ENCODE results near the gene LRBA. TPM values are rescaled to one million over a fixed set of nuclear protein-coding genes. Genes with fewer than 3 reads are reported as not detected.

LRBA gene
- total and polyA plus RNA-seq, 9 of the 15 experiments (the other 6 are each of a cell fraction or from before 2014, with no cell fraction given) = 24.2 to 88.7 (median 59.7) TPM

- TF ChIP-seq, protein P1, sequence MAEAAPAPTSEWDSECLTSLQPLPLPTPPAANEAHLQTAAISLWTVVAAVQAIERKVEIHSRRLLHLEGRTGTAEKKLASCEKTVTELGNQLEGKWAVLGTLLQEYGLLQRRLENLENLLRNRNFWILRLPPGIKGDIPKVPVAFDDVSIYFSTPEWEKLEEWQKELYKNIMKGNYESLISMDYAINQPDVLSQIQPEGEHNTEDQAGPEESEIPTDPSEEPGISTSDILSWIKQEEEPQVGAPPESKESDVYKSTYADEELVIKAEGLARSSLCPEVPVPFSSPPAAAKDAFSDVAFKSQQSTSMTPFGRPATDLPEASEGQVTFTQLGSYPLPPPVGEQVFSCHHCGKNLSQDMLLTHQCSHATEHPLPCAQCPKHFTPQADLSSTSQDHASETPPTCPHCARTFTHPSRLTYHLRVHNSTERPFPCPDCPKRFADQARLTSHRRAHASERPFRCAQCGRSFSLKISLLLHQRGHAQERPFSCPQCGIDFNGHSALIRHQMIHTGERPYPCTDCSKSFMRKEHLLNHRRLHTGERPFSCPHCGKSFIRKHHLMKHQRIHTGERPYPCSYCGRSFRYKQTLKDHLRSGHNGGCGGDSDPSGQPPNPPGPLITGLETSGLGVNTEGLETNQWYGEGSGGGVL (CRISPR knock-in tag; IDR thresholded peaks at IDR 0.05) = no peak
- TF ChIP-seq FOXK1 (CRISPR knock-in tag; IDR thresholded peaks at IDR 0.05; ENCODE audit: borderline replicate concordance) = no peak
Measured at GRCh38 chr4:150250293-150250997, 764.6 kb downstream of the LRBA start (continued).

GRCh38 chr4:150248181-150248580 lies 766.9 kb downstream of the LRBA start:
- no peak for FAIRE-seq
- Histone ChIP-seq H3K9me3 (replicated peaks; ENCODE audit: control insufficient read depth, insufficient read depth, low read depth, low read length) (no peaks in the 10 kb centered on the region), H3K4me3 (no peak overlapping the region), H3K27me3 (ENCODE audit: control insufficient read depth in 2 of 2, insufficient read depth in 2 of 2, low read length in 2 of 2) (no peaks in the 10 kb centered on the region), H3K4me2 (ENCODE audit: insufficient read depth, low read length) (no peak overlapping the region), H4K20me1 (replicated peaks; ENCODE audit: control insufficient read depth, insufficient read depth, low read length) (no peaks in the 10 kb centered on the region), H3K9ac (ENCODE audit: insufficient read depth in 1 of 2, low read depth in 2 of 2, low read length in 2 of 2) (0 out of 4 replicates have a peak overlapping the region, but pooled peaks of 1 of the 2 experiments have one; percentile 36), H3K36me3 (ENCODE audit: control insufficient read depth, insufficient read depth, low read length) (no peaks in the 10 kb centered on the region), H3K79me2 (ENCODE audit: control insufficient read depth, insufficient read depth, low read length) (no peaks in the 10 kb centered on the region), H3K27ac (ENCODE audit: extremely low read depth, low read depth, low read length) (no peak overlapping the region), H3K4me1 (replicated peaks in 1 of 2; ENCODE audit: control insufficient read depth in 2 of 2, insufficient read depth in 2 of 2, low read length in 2 of 2) (no peaks in the 10 kb centered on the region; a peak in 1 of 5 replicates), H3K9me1 (ENCODE audit: control insufficient read depth, insufficient read depth, low read length) (no peaks in the 10 kb centered on the region), H2AFZ (ENCODE audit: low read depth, low read length) (no peak overlapping the region)
- ChIA-PET CTCF (ENCODE audit: low intra/inter-chr PET ratio) (interaction anchor here (1.1 kb wide), 1 partner anchor 618 kb away, joined by 3 read pairs; no protein-coding TSS in a partner anchor), POLR2A (no interaction called here)
- DNase-seq (ENCODE audit: extremely low read depth in 1 of 4, low spot score in 3 of 4) = peak in 1 of 4 experiments; percentile 24
- in situ Hi-C loops (cut with MboI) (no loop called here), intact Hi-C loops (cut with micrococcal nuclease) (loop anchor here (5.0 kb wide), 1 partner anchor 619 kb away; no protein-coding TSS in a partner anchor)
- BruUV-seq (replicated peaks) = no TSS peak
- ATAC-seq = peak; percentile 77
- WGBS (ENCODE audit: insufficient coverage, low coverage, missing lambda C conversion rate) = 4% methylated on average over 4 of the region's 4 CpGs
- TF ChIP-seq STAG1 (CRISPR knock-in tag; IDR thresholded peaks at IDR 0.05; ENCODE audit: borderline replicate concordance) (peak; percentile 37; the same call in 1 of the 2 replicates), CHCHD3 (CRISPR knock-in tag; IDR thresholded peaks at IDR 0.05) (no peak), REST (IDR thresholded peaks at IDR 0.05; ENCODE audit: borderline replicate concordance) (peak; percentile 30; the same call in 1 of the 2 replicates), REST (CRISPR knock-in tag; IDR thresholded peaks at IDR 0.05; ENCODE audit: low read depth) (no peak), FUS (optimal IDR thresholded peaks at IDR 0.05; ENCODE audit: low read depth, low read length) (no peak), POLR3G (IDR thresholded peaks at IDR 0.05; ENCODE audit: extremely low read depth, insufficient read length, insufficient replicate concordance) (no peak), ZNF699 (CRISPR knock-in tag; IDR thresholded peaks at IDR 0.05; ENCODE audit: insufficient replicate concordance) (no peak), BHLHE40 (IDR thresholded peaks at IDR 0.05; ENCODE audit: low read length) (no peak)

Measured in K562 (cell line).